ENCODE data around the gene HOXA4.

- no peak for TF ChIP-seq POLR2AphosphoS5 (IDR thresholded peaks at IDR 0.05; ENCODE audit: insufficient read depth in 1 of 2, low read depth in 1 of 2)
- TF ChIP-seq POLR2A (IDR thresholded peaks at IDR 0.05) = no peak
Observed at GRCh38 chr7:27139334-27140125, 9.0 kb upstream of the HOXA4 start.
